ENCODE data around the gene ANKMY1.

ANKMY1 gene

DNA sequence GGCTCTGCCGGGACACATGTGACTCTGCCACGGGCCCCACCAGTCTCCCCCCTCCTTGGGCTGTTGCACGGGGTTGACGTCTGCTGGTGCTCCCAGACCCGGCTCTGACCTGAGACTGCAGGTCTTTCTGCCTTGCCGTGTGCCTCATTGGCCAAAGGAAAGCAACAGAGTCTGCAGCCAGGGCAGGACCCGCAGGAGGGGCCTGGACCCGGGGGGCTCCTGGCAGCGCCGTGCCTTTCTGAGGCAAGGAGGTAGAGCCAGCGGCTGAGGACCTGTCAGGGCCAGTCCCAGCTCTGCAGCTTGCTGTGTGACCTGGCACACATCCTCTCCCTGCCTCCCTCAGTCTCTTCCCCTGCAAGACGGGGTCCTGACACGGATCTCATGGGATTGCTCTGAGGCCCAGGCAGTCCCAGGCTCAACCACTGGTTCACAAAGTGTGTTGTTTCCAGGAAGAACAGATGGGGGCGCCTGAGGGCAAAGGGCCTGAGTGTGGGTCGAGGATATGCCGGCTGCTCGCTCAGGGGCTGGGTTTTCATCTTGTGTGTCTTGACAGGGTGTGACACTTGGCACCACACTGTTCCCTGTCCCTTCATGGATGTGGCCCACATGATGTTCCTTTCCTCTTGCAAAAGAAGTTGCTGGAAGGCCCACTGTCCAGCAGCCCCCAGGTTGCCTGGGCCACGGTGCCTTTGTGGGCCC lies 37.7 kb upstream of the ANKMY1 start:
- DNase-seq (ENCODE audit: low read depth in 2 of 2), result no peak

DNA sequence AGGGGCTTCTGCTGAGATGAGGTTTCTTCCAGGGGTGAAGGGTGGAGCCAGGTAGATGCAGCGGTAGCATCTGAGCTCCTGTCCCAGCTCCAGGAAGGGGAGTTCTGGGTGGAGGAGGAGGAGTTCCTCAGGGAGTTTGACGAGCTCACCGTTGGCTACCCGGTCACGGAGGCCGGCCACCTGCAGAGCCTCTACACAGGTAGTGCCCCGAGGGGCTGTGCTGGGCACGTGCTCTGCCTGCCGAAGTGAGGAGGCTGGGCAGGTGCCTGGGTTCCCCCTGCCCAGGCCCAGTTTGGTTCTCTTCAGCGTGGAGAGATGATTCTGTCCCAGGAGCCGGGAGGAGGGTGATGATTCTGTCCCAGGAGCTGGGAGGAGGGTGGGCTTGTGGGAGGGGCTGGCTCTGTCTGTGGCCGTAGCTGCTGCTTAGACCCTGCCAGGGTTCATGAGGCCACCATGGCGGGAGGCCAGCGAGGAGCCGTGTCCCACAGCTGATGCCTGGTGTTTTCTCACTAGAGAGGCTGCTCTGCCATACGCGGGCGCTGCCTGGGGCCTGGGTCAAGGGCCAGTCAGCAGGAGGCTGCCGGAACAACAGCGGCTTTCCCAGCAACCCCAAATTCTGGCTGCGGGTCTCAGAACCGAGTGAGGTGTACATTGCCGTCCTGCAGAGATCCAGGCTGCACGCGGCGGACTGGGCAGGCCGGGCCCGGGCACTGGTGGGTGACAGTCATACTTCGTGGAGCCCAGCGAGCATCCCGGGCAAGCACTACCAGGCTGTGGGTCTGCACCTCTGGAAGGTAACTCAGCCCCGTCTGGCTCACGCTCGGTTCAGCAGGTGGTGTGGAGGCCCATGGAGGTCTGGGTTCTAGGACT lies 37.0 kb upstream of the ANKMY1 start:
- DNase-seq (ENCODE audit: low read depth in 2 of 2), result no peak

DNA sequence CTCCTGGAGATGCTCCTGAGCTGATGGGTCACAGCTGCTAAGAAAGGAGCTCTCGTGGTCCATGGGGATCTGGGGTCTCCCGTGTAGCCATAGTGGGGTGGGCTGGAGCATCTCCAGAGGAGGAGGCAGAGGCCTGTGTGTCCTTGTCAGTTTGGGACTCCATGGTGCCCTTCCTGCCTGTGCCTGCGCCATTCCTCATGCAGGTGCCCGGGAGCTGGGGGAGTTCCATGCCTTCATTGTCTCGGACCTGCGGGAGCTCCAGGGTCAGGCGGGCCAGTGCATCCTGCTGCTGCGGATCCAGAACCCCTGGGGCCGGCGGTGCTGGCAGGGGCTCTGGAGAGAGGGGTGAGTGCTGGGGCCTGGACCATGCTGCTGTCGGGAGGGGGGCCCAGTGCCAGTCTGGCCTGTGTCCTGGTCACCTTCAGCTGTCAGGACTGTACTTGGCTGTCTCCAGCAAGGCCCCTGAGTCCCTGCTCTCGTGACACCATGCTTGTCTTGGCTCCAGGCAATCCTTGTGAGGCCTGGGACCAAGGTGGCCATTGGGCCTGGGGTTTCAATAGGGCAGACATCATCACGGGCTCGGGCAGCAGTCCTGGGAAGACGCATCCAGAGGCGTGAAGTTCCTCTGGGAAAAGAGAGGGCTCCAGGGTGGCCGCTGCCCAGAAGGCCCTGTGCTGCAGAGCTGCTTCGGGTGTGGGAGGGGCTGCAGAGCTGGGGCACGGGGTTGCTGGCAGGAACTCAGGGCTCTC lies 36.1 kb upstream of the ANKMY1 start:
- no peak for DNase-seq (ENCODE audit: low read depth in 2 of 2)

DNA sequence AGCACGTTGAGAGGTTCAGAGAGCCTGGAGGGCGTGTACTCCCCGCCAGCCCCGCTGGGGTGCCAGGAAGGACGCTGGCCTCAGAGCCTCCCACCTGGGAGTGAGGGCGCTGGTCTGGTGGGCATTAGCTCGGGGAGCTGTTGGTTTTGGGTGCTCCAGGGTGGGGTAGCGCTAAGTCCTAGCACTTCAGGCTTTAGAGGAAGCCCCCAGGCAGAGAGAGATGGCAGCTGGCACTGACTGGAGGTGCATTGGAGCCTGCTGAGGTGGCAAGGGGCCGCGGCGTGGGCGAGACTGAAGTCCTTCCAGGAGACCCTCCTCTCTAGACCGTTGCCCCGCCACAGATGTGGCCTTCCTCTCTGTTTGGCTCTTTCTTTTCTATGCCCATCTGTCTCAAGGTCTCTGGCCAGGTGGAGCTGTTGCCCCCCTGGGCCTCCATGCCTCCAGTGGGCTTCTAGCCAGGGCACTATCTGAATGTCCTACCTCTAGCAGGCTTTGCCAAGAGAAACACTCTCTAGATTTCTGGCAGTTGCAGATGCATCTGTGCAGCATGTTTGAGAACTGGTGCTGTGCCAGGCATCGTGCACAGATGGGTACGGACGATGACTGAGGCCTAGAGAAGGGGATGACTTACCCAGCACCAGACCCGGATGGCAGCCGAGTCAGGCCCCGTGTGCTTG lies 35.4 kb upstream of the ANKMY1 start:
- DNase-seq (ENCODE audit: low read depth in 2 of 2), result no peak

DNA sequence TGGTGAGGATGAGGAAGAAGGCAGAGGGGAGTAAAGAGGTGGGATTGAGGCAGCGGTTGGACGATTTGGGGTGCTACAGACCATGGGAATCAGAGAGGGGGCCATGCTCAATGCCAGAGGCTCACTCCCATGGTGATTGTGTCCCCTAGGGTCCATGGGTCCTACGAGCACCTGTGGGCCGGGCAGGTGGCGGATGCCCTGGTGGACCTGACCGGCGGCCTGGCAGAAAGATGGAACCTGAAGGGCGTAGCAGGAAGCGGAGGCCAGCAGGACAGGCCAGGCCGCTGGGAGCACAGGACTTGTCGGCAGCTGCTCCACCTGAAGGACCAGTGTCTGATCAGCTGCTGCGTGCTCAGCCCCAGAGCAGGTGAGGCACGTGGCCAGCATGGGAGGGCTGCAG lies 34.0 kb upstream of the ANKMY1 start:
- DNase-seq (ENCODE audit: low read depth in 2 of 2), result no peak

DNA sequence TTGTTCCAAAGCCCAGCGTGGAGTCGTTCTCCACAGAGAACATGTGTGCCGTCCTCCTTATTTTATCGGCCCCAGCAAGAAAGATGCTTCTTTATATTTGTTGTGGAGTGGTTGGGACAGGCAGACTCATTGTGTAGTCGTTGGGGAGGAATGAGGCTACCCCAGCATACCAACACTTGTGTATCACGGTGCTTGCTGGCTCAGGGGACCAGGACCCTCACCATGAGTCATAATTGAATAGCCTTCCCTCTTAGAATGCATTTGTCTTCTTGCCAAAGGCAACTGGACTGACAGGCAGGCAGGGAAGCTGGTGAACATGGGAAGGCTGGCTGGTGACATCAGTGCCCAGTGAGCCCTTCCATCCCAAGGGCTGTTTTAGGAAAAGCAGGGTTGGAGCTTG lies 33.4 kb upstream of the ANKMY1 start:
- DNase-seq (ENCODE audit: low read depth in 2 of 2), result no peak

DNA sequence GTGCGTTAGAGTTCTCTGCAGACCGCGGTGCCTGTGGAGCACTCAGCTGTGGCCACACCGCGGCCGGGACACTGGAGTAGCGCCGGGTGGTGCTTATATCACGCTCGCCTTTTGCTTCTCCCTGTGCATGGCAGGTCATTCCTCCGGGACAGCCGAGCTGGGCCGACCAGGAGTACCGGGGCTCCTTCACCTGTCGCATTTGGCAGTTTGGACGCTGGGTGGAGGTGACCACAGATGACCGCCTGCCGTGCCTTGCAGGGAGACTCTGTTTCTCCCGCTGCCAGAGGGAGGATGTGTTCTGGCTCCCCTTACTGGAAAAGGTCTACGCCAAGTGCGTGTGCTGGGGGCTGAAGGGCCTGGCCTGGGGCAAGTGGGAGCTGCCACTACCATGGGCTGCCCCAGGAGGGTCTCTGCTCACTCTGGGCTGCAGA lies 32.9 kb upstream of the ANKMY1 start:
- no peak for DNase-seq (ENCODE audit: low read depth in 2 of 2)

DNA sequence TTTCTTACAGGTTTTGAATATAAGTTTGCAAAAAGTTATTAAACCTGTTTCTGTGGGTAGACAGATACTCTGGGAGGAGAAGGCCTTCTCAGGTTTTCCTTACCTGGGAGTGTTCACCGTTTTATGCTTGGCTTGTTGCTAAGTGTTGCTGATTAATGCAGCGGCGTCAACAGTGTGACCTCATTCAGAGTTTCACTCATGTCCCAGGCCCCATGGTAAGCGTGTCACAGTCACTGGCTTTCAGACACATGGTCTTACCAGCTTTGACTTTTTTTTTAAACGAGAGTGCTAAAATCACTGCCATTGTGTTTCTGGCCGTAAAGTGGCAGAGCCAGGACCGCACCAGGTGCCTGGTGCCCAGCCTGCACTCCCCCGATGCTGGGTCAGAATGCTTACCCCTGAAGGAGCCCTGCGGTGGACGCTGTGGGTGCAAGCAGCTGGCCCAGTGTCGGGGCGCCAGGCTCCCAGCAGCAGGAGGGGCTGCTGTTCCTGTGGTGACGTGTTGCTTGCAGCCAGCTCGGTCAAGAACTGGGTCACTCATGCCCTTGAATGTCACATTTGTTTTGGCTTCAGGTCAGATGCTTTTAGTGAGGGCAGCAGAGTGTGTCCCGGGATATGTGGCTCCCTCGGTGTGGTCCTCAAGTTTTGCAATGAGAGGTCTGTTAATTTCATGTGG lies 32.2 kb upstream of the ANKMY1 start:
- DNase-seq (ENCODE audit: low read depth in 2 of 2), result no peak

DNA sequence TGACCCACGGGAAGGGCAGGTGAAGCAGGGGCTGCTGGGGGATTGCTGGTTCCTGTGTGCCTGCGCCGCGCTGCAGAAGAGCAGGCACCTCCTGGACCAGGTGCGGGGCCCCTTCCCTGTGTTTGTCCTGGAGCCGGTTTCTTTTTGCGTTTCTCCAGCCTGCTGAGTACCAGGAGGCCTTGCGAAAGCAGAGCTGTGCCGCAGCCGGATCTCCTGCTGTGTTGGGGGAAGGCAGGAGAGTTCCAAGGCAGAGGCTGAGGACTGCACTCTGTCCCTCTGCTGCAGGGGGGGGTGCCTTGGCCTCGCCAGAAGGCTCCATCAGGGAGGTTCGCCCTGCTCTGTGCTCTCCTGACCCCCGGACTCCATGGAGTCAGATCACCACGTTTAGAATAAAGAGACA lies 31.6 kb upstream of the ANKMY1 start:
- no peak for DNase-seq (ENCODE audit: low read depth in 2 of 2)

DNA sequence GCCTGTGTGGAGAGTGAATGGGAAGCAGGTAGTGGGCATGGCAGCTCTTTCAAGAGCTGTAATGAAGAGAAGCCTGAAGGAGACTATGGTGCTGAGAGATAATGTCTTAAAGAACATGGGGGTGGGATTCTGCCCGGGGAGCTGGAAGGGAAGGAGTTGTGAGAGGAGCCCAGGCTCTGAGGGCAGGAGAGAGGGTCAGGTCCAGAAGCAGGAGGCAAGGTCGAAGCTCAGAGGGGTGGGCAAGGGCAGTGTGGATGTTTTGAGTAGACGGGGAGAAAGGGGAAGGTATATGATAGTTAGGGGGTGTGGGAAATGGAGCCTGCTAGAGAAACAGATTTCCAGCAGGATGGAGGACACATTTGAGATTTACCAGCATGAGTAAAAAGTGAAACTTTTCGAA lies 30.9 kb upstream of the ANKMY1 start:
- no peak for DNase-seq (ENCODE audit: low read depth in 2 of 2)

DNA sequence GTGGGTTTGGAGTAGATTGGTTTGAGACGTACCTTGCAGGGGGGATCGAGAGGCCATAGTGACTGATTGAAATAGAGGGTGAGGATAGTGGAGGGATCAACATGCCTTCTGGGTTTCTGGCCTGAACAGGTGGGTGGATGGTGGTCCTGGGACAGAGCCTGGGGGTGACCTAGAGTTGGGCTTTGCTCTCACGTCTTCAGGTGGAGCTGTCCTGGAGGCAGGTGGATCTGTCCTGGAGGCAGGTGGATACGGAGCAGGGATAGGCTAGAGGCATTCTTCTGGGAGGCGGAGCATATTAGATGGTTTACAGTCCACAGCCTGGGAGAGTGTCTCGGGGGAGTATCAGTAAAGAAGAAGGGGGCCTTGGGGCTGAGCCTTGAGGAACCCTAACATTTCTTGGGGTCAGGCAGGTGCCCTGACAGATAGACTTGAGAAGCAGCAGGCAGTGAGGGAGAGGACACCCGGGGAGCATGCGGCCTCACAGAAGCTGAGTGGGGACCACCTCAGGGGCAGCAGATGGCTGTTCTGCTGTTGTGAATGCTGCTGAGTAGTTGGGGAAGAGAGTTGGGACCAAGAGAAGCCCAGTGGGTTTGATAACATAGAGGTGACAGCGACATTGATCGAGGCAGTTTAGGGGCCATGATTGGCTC lies 30.3 kb upstream of the ANKMY1 start:
- no peak for DNase-seq (ENCODE audit: low read depth in 2 of 2)

DNA sequence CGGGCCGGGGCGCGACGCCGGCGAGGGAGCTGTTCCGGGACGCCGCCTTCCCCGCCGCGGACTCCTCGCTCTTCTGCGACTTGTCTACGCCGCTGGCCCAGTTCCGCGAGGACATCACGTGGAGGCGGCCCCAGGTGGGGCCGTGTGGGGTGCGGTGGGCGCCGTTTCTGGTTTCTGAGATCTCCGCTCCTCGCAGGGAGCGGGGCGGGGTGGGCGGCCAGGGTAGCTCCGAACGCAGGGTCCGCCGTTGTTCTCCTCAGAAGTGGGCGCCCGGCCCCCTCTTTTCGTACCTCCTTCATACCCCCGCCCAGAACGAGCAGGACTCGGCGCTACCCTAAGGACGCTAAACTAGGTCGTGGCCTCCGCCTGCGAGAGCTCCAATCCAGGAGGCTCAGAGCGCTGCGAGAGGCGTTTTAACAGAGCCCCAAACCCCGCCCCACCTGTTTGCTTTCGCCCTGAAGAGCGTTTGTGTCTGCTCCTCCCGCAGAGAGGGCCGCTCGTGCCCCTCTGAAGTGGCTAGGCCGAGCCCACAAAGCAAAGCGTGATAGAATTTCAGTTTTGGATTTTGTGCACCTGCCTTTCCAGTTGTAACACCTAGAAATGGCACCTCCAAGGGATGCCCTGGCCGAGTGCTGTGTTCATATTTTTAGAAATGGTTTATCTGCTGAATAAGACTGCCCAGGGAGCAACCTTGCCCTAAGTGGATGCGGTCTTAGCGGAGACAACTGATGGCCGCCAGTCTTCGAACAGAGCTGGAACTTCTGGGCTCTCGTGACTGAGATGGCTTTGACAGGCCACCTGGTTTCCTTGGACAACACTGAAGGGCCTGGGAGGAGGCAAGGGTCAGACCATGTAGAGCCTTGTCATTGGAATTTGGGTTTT lies 29.4 kb upstream of the ANKMY1 start:
- peak in 1 of 2 donors; percentile 29 for DNase-seq (ENCODE audit: low read depth in 2 of 2)

DNA sequence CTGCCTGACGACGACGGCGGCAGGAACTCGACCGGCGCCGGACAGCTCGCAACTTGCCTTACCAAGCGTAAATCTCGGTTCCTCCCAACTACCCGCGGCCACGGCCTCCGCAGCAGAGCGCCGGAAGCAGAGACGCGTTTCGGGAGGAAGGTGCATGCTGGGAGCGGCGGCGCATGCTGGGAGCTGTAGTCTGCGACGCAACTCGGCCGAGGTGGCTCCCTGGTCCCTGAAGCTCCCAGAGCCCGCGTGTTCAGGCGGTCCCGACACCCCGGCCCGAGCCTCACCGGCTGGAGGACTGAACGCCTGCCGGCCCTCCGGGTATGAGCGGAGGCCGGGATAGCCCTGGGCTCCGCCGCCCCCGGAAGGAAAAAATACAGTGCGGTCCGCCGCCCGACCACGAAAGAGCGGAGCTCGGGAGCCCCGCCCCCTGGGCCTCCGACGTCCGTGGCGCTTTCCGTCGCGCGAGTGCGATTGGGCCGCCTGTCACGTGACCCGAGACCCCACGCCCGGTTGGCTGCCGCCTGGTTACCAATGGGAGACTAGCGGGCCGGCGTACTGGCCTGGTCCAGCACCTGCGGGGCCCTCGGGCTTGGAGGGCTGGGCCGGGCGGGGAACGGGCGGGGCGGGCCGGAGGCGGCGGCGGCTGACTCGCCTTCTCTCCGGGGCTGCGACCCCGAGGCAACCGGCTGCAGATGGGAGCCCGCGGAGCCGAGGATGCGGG lies 28.6 kb upstream of the ANKMY1 start, which contains the start of gene CAPN10:
CAPN10 (plus strand) TSS at position 537 of the 721 bp plus-strand sequence; CDS start at position 715, 178 bp downstream.
- peak; percentile 94 to 95 for DNase-seq (ENCODE audit: low read depth in 2 of 2)

DNA sequence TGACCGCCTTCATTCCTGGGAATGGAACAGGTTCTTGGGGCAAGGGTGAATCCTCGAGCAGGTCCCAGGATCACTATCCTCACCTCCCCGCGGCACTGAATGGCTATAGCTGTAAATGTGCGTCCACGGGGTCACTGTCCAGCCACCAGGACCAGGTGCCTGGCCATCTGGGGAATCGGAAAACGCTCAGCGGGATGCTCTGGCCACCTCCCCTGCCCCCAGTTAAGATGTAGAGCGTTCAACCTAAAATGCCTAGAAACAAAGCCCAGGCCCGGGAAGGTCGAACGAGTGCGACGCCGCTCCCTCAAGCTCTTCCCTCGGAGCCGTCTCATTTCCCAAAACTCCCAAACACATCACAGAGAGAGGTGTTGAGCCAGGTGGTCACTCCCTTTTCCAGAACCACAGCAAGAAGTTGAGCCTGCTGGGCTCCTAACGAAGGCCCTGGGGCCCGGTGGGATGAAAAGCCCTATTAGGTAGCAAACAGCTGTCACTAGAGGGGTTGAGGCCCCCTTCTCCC lies 28.0 kb upstream of the ANKMY1 start:
- no peak for DNase-seq (ENCODE audit: low read depth in 2 of 2)

DNA sequence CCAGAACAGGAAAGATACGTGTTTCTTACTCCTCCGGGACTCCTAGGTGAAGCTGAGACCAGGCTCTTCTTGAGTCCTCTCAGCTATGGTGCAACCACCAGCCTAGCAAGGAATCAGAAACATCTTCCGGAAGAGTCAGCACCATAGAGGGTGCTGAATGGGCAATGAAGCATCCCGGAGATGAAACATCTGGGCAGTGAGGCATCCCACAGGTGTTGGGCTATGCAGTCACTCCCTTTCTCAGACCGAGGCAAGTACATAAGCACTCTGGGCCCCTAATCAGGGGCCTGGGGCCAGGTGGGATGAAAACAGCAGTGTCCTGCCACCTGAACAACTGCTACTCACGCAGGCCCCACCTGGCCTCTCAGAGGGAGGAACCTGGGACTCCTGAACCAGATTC lies 27.3 kb upstream of the ANKMY1 start:
- no peak for DNase-seq (ENCODE audit: low read depth in 2 of 2)

DNA sequence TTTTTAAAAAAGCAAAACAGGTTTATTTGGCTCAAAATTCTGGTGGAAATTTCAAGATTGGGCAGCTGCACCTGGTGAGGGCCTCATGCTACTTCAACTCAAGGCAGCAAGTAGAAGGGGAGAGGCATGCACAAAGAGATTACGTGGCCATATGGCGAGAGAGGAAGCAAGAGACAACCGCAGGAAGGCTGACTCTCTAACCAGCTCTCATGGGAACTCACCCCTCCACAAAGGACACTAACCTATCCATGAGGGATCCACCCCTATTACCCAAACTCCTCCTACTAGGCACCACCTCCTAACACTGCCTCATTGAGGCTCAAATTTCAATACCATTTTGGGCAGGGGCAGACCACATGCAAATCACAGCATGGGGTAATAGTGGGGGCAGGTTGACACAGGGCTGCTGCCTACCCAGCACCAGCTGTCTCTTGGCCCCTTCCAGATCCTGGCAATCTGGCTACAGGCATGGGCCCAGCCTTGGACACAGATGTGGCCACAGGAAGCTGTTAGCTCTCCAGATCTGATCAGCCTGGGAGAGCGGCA lies 26.8 kb upstream of the ANKMY1 start:
- no peak for DNase-seq (ENCODE audit: low read depth in 2 of 2)

DNA sequence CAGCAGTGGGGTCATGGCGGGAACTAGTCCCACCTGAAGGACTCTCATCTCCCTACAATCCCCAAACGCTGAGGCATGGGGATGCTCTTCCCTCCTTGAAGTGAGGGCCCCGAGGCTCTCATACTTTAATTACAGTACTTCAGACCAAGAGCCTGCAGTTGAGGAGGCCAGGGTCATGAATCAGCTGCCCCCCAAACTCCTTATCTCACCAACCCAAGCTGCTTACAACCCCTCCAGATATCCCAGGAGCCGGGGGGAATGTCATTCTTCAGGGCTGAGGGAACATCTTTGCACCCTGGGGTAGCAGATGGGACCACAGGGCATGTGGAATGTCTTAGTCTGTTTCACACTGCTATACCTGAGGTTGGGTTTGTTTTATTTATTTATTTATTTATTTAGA lies 26.0 kb upstream of the ANKMY1 start:
- no peak for DNase-seq (ENCODE audit: low read depth in 2 of 2)

DNA sequence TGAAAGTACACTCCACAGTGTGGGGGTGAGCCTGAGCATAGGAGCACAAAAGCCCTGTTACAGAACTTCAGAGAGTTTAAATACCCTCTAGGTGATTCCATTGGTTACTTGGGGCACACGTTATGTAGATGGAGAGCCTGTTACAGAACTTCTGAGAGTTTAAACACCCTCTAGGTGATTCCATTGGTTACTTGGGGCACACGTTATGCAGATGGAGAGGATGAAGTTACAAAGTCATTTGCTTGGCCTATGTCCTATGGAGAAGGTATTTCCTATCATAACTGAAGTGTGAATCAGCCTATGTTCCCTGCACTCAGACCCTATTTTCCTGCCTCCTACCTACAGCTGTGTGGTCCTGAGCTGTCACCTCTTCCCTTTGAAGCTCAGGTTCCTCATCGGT lies 25.0 kb upstream of the ANKMY1 start:
- DNase-seq (ENCODE audit: low read depth in 2 of 2), result no peak

DNA sequence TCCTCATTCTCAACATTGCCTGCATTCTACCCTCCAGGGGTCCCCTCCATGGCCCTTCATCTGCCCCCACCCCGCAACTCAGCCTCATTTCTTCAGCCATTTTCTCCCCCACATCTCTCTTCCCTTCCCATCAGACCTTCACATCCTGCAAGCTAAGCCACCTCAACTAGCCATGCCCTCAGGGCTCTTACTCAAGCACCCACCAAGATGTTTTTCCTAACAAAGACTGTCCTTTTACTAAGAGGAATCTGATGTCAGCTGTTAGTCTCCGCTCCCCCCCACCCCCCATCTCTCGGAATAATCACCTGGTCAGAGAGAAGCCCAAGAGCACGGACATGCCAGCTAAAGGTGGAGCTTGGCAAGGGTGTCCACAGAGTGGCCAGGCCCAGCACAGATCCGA lies 24.0 kb upstream of the ANKMY1 start:
- DNase-seq (ENCODE audit: low read depth in 2 of 2), result no peak

Data from stimulated activated CD8-positive, alpha-beta memory T cell treated with anti-CD3 and anti-CD28 coated beads, Interleukin-15, amount 100 ng/mL, for 4 hours (primary cell).